GM21367 (cell line): ENCODE results near the gene OST4.
"Not testable (repeated sequence)": the region's sequence is repeated elsewhere in the genome, so short reads cannot be mapped to it uniquely, and the experiment has no call there.

ENCODE experiments used
- ATAC-seq: cut with Tn5 transposase; IDR thresholded peaks from one replicate; pipeline ENCODE4 v1.9.1; 2021; ENCODE audit not compliant: unreplicated experiment

OST4 gene

GRCh38 chr2:27071277-27071989 lies at the start of gene OST4:
Gene OST4 (minus strand): TSS chr2:27071654.
- ATAC-seq, result peak; percentile 75

- not testable (repeated sequence) for ATAC-seq
These were observed 47.8 kb upstream of the OST4 start for GRCh38 chr2:27119330-27119670.

GRCh38 chr2:27118525-27119329 lies 47.3 kb upstream of the OST4 start, which contains the start of gene CGREF1:
Gene CGREF1 (minus strand): TSS chr2:27119128. CDS start chr2:27104366, 14,762 bp downstream.
- ATAC-seq, result no peak

- no peak for ATAC-seq
These were observed 46.6 kb upstream of the OST4 start for GRCh38 chr2:27117995-27118524.

GRCh38 chr2:27115519-27115918 lies 44.1 kb upstream of the OST4 start:
- ATAC-seq, result no peak

- not testable (repeated sequence) for ATAC-seq
These were observed 40.1 kb upstream of the OST4 start for GRCh38 chr2:27111392-27112078.

GRCh38 chr2:27110603-27111352 lies 39.3 kb upstream of the OST4 start:
- ATAC-seq, result not testable (repeated sequence)

- ATAC-seq, result no peak
These were observed 37.6 kb upstream of the OST4 start for GRCh38 chr2:27109083-27109482.

GRCh38 chr2:27108221-27108620 lies 36.8 kb upstream of the OST4 start:
- no peak for ATAC-seq

GRCh38 chr2:27105981-27106380 lies 34.5 kb upstream of the OST4 start:
- ATAC-seq, result no peak

GRCh38 chr2:27102329-27102728 lies 30.9 kb upstream of the OST4 start:
- ATAC-seq, result no peak

GRCh38 chr2:27100036-27100435 lies 28.6 kb upstream of the OST4 start:
- no peak for ATAC-seq

GRCh38 chr2:27099334-27099955 lies 28.0 kb upstream of the OST4 start:
- no peak for ATAC-seq

- no peak for ATAC-seq
These were observed 25.9 kb upstream of the OST4 start for GRCh38 chr2:27097341-27097740.

- no peak for ATAC-seq
These were observed 25.4 kb upstream of the OST4 start for GRCh38 chr2:27096748-27097297.

GRCh38 chr2:27095745-27096651 lies 24.5 kb upstream of the OST4 start:
- ATAC-seq, result no peak

GRCh38 chr2:27095427-27095744 lies 23.9 kb upstream of the OST4 start:
- ATAC-seq, result no peak

GRCh38 chr2:27094353-27094984 lies 23.0 kb upstream of the OST4 start:
- no peak for ATAC-seq
